Astrocyte (in vitro differentiated cells and primary cell): ENCODE results near the gene TOP2A. TPM values are rescaled to one million over a fixed set of nuclear protein-coding genes. Genes with fewer than 3 reads are reported as not detected.
A peak's percentile ranks its signal among the peaks of the same experiment; 100 is the strongest.

ENCODE experiments used
- DNase-seq: peaks from one replicate; pipeline ENCODE4 v3.0.0-alpha.2; 2010; ENCODE audit warnings: low read depth
- FAIRE-seq: peaks from 2 replicates; lab custom pipeline; 2011; peaks lifted over from hg19 to GRCh38; lab: Jason Lieb, UNC
- H2AFZ ChIP-seq: 2 replicates; pipeline ENCODE4 v1.6.0; 2012; ENCODE audit warnings: low read depth, low read length, inconsistent platforms
- H3K27ac ChIP-seq: 2 replicates; pipeline ENCODE4 v1.5.1; 2011; ENCODE audit warnings: low read depth, low read length, inconsistent platforms
- H3K27me3 ChIP-seq: 2 replicates; pipeline ENCODE4 v1.6.0; 2011; ENCODE audit warnings: low read length, inconsistent platforms; ENCODE audit not compliant: insufficient read depth
- H3K36me3 ChIP-seq: 2 replicates; pipeline ENCODE4 v1.5.1; 2011; ENCODE audit warnings: low read length, inconsistent platforms; ENCODE audit not compliant: insufficient read depth
- H3K4me1 ChIP-seq: 2 replicates; pipeline ENCODE4 v1.5.1; 2011; ENCODE audit warnings: low read length, inconsistent platforms; ENCODE audit not compliant: insufficient read depth
- H3K4me2 ChIP-seq: 2 replicates; pipeline ENCODE4 v1.6.0; 2012; ENCODE audit warnings: low read length, inconsistent platforms
- H3K4me3 ChIP-seq: 2 replicates; pipeline ENCODE4 v1.5.1; 2011; ENCODE audit warnings: low read depth, mild to moderate bottlenecking, low read length, inconsistent platforms; ENCODE audit not compliant: insufficient read depth
- H3K79me2 ChIP-seq: 2 replicates; pipeline ENCODE4 v1.6.0; 2012; ENCODE audit warnings: mild to moderate bottlenecking, low read length, inconsistent platforms; ENCODE audit not compliant: insufficient read depth
- H3K9ac ChIP-seq: 2 replicates; pipeline ENCODE4 v1.6.0; 2012; ENCODE audit warnings: mild to moderate bottlenecking, low read length, inconsistent platforms
- H3K9me3 ChIP-seq: 2 replicates; pipeline ENCODE4 v1.5.1; 2012; ENCODE audit warnings: low read depth, mild to moderate bottlenecking, low read length, inconsistent platforms; ENCODE audit not compliant: insufficient read depth
- H4K20me1 ChIP-seq: 2 replicates; pipeline ENCODE4 v1.6.0; 2012; ENCODE audit warnings: low read length, inconsistent platforms; ENCODE audit not compliant: insufficient read depth
- H3K27ac Mint-ChIP-seq: one replicate; pipeline ENCODE4 v1.8.0; 2021; ENCODE audit warnings: mild to moderate bottlenecking, mixed read lengths; ENCODE audit not compliant: unreplicated experiment
- H3K27me3 Mint-ChIP-seq: one replicate; pipeline ENCODE4 v1.8.0; 2021; ENCODE audit warnings: low read depth, mixed read lengths; ENCODE audit not compliant: unreplicated experiment
- H3K36me3 Mint-ChIP-seq: one replicate; pipeline ENCODE4 v1.8.0; 2021; ENCODE audit warnings: low read depth, mixed read lengths; ENCODE audit not compliant: unreplicated experiment
- H3K4me1 Mint-ChIP-seq: one replicate; pipeline ENCODE4 v1.8.0; 2021; ENCODE audit warnings: low read depth, mixed read lengths; ENCODE audit not compliant: unreplicated experiment
- H3K4me3 Mint-ChIP-seq: one replicate; pipeline ENCODE4 v1.8.0; 2021; ENCODE audit warnings: mild to moderate bottlenecking, moderate library complexity, mixed read lengths; ENCODE audit not compliant: unreplicated experiment
- H3K9me3 Mint-ChIP-seq: one replicate; pipeline ENCODE4 v1.8.0; 2021; ENCODE audit warnings: mild to moderate bottlenecking, mixed read lengths; ENCODE audit not compliant: unreplicated experiment
- CTCF ChIP-seq: IDR thresholded peaks from 2 replicates; pipeline ENCODE4 v1.5.1; 2011; ENCODE audit warnings: low read depth, mild to moderate bottlenecking, inconsistent platforms, low read length, moderate library complexity; ENCODE audit not compliant: insufficient read depth
- EZH2 ChIP-seq: IDR thresholded peaks from 2 replicates; pipeline ENCODE4 v1.6.1; 2012; ENCODE audit warnings: mild to moderate bottlenecking, low read length, inconsistent platforms; ENCODE audit not compliant: insufficient read depth
- total RNA-seq: library from RNA; stranded (reverse); gene quantifications from 2 replicates; pipeline ENCODE4 v1.2.1, GENCODE V29; 2021

Gene TOP2A
- total RNA-seq, 1 donor from 2014 or later, result 12.6 TPM

GRCh38 chr17:40351359-40352236 lies 66.1 kb downstream of the TOP2A start:
- Mint-ChIP-seq H3K36me3 (peaks cover 15% of the 10 kb centered on the region), H3K4me3 (peak overlapping the region; percentile 45), H3K4me1 (peaks cover 45% of the 10 kb centered on the region), H3K9me3 (no peaks in the 10 kb centered on the region), H3K27ac (no peak overlapping the region), H3K27me3 (no peaks in the 10 kb centered on the region)
- H3K36me3 ChIP-seq, result peaks cover 25% of the 10 kb centered on the region
- no peak overlapping the region for H3K4me2 ChIP-seq
- H2AFZ ChIP-seq, result no peak overlapping the region
- no peak overlapping the region for H3K4me3 ChIP-seq
- no peak overlapping the region for H3K27ac ChIP-seq
- H4K20me1 ChIP-seq, result peaks cover 80% of the 10 kb centered on the region
- H3K4me1 ChIP-seq, result peaks cover 41% of the 10 kb centered on the region
- FAIRE-seq, result no peak
- no peak for DNase-seq
- no peaks in the 10 kb centered on the region for H3K27me3 ChIP-seq
- peaks cover 46% of the 10 kb centered on the region for H3K79me2 ChIP-seq
- no peak overlapping the region for H3K9ac ChIP-seq
- no peaks in the 10 kb centered on the region for H3K9me3 ChIP-seq
- no peak for TF ChIP-seq EZH2
- no peak for TF ChIP-seq CTCF

DNA sequence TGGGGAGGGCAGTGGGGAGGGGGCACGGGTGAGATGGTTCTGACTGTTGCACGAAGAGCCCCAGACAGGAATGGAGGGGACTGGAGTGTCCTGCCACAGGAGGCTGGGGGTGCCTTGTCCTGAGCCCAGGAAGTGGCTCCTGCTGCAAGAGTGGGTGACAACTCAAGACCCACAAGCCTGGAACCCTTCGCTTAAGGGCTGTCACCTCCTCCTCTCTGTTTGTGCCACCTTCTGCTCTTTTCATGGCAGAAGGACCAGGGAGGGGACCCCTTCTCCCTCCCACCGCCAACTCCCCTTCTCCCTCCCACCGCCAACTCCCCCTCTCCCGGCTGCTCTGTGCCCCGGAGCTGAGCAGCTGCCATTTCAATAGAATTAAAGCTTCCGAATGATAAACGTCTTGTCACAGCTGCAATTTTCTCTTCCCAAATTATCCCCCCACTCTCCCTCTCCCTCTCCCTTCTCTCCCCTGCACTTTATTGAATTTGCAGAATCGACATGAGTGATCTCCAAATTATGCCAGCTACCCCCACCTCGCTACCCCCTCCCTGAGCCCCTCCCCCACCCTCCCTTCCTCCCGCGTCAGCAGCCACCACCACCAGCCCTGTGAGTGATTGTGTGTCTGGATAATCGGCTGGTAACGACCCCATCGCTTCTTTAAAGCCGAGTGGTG lies 66.9 kb downstream of the TOP2A start:
- H3K79me2 ChIP-seq, result peaks cover 52% of the 10 kb centered on the region
- peaks cover 47% of the 10 kb centered on the region for H3K4me1 ChIP-seq
- H3K9me3 ChIP-seq, result no peaks in the 10 kb centered on the region
- H3K9ac ChIP-seq, result peak overlapping the region; percentile 24
- H3K4me2 ChIP-seq, result peak overlapping the region; percentile 44
- Mint-ChIP-seq H3K36me3 (peaks cover 15% of the 10 kb centered on the region), H3K27ac (no peak overlapping the region), H3K27me3 (no peaks in the 10 kb centered on the region), H3K4me1 (peaks cover 51% of the 10 kb centered on the region), H3K9me3 (no peaks in the 10 kb centered on the region), H3K4me3 (no peak overlapping the region)
- peaks cover 84% of the 10 kb centered on the region for H4K20me1 ChIP-seq
- DNase-seq (no peak), FAIRE-seq (no peak)
- TF ChIP-seq CTCF, result no peak
- TF ChIP-seq EZH2, result no peak
- H3K27ac ChIP-seq, result peak overlapping the region; percentile 19
- H3K4me3 ChIP-seq, result no peak overlapping the region
- H3K27me3 ChIP-seq, result no peaks in the 10 kb centered on the region
- no peak overlapping the region for H2AFZ ChIP-seq
- H3K36me3 ChIP-seq, result peaks cover 25% of the 10 kb centered on the region
